Kidney glomerular epithelial cell (primary cell): Measurements from ENCODE around the gene MELK.

Experiments
- DNase-seq: peaks from one replicate; lab custom pipeline; 2025; lab: John Stamatoyannopoulos, UW

Gene MELK

GRCh38 chr9:36584620-36585460 lies 12.1 kb downstream of the MELK start:
- DNase-seq: peak; percentile 77

DNA sequence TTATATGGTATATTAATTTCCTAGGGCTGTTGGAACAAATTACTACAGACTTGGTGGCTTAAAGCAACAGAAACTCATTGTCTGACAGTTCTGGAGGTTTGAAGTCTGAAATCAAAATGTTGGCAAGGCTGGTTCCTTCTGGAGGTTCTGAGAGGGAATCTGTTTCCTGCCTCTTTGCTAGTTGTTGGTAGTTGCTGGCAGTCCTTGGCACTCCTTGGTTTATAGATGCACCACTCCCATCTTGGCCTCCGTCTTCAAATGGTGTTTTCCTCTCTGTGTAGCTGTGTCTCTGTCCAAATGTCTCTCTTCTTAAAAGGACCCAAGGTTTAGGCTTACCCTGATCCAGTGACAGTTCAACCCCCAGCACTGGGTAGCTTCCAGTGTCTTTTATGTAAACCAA lies 17.5 kb downstream of the MELK start:
- no peak for DNase-seq

DNA sequence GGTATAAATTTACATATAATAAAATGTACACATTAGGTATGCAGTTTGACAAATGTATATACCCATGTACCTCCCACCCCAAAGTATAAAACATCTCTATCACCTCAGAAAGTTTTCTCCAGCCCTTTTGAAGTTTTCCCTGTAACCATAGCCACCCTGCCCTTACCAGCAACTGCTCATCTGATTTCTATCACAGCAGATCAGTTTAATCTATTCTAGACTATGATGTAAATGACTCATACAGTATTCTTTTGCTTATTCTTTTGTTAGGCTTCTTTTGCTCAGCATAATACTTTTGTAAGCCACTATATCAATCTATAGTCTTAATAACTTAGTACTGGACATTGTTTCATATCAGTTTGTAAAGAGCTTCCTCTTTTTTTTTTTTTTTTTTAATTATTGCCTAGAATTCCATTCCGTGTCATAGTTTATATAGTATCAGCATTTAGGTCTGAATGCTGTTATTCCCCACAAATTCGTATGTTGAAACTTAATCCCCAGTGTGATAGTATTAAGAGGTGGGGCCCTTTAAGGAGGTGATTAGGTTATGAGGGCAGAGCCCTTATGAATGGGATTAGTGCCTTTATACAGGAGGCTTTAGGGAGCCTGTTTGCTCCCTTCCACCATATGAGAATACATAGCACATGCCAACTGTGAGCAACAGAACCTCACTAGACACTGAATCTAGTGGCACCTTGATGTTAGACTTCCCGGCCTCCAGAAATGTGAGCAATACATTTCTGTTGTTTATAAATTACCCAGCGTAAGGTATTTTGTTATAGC lies 20.3 kb downstream of the MELK start:
- no peak for DNase-seq

DNA sequence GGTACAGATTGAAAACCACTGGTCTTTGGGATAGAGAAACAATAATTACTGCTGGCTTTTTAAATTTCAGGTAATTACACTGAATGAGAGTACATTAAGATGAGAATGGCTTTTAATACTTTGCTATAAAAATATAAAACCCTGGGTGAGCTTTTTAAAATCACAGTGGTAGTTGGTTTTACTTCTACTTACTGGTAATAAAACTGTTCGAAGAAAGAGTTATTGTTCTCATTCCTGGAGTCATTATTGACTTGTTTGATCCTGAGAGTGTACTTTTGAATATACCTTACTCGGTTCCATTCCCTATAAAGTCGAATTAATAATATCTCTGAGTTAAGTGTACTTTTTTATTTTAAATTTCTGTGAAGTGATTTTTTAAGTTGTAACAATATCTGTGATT lies 21.5 kb downstream of the MELK start:
- DNase-seq: no peak

- peak; percentile 62 for DNase-seq
These were observed 24.9 kb downstream of the MELK start for GRCh38 chr9:36597412-36598178.

DNA sequence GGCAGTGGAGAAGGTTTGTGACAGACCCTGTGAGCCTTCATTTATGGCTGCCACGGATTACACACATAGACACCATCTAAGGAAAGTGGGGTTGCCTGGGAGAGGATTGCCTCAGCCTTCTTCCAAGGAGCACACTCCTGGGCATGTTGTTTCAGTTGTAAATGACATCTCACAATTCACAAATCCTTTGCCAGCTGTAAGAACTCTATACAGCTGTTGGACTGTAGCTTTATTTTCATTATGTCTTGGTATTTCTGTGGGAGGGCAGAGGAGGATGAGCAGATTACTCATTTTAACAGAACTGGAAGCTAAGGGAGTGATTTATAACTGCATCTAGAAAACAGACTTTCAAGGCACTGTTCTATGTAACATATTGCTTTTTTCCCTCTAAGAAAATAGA lies 25.6 kb downstream of the MELK start:
- DNase-seq: peak; percentile 78

- DNase-seq: peak; percentile 7
These were observed 30.3 kb downstream of the MELK start for GRCh38 chr9:36603006-36603405.

- DNase-seq: no peak
These were observed 36.6 kb downstream of the MELK start for GRCh38 chr9:36609306-36609705.

DNA sequence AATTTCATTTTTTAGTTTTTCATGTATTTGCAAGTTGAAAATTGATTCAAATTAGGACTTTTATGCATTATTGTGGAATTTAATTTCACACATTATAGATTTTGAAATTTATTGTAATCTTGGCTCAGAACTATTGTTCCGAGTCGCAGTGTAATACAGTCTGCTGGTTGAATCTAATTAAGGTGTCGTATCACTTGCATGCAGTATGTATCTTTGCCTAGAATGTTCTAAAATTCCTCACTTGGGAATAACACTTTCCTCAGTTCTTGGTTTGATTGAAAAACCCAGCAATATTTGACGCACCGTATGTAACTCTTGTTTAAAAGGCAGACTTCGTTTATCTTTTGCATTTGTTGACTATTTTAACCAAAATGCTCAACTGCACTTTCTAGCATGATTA lies 49.4 kb downstream of the MELK start:
- DNase-seq: no peak

- DNase-seq: no peak
These were observed 50.6 kb downstream of the MELK start for GRCh38 chr9:36623280-36623679.

GRCh38 chr9:36625006-36625615 lies 52.4 kb downstream of the MELK start:
- DNase-seq: no peak

GRCh38 chr9:36632892-36633291 lies 60.2 kb downstream of the MELK start:
- peak; percentile 23 for DNase-seq

DNA sequence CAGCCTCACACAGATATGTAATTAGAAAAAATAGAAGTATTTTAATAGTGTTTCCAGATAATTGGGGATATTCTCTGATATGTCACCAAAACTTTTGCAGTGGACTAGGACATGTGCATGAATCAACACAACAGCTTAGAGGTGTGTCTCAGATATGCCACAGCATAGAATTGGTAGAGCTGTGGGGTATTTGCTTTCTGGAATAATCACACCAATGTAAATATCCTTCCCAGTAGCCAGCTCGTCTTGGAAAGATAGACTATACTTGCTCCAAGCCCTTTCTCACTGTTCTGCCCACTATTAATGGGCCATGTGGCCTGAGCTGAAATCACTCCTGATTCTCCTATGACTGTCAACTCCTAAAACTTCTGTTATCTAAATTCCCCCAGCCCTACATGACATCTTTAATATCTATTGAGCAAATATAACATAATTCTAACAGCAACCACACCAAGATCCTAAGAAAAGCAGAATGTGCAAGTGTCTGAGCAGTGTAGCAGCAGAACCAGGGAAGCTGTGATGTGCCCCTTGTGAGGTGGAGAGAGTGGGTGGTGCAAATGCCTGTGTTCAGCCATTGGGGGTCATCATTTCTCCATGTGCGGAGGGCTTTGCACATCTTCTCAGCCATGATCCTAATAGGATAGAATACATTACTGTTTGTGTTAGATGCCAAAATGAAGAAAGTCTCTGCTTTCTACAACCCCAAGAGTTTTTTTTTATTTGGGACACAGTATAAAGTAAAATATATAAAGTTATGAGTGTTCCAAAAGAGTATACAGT lies 65.0 kb downstream of the MELK start:
- no peak for DNase-seq

DNA sequence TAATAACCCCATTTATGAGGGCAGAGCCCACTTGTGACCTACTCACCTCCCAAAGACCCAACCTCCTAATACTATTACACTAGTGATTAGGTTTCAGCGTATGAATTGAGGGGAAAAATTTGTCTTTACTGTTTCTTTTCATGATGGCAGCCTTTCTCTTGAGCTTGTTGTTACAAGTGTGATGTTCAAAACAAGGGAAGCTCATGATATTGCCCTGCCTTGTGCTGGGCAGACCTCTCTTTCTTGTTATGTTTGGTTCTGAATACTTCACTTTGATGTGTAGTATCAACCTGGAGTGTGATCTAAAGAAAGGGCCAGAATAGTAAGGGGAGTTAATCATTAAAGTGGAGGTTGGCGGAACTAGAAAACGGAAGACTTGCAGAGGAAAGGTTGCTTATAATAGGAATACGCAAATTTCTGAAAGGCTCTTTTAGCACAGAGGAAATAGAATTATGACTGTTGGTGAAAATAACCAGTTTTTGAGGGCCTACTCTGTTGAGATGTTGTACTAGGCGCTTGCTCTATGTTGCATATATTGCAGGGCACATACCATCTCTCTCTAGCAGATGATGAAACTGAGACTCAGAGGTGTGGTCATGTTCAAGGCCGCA lies 68.2 kb downstream of the MELK start:
- no peak for DNase-seq

GRCh38 chr9:36642817-36643216 lies 70.1 kb downstream of the MELK start:
- DNase-seq: no peak

GRCh38 chr9:36656842-36657241 lies 84.1 kb downstream of the MELK start:
- no peak for DNase-seq

DNA sequence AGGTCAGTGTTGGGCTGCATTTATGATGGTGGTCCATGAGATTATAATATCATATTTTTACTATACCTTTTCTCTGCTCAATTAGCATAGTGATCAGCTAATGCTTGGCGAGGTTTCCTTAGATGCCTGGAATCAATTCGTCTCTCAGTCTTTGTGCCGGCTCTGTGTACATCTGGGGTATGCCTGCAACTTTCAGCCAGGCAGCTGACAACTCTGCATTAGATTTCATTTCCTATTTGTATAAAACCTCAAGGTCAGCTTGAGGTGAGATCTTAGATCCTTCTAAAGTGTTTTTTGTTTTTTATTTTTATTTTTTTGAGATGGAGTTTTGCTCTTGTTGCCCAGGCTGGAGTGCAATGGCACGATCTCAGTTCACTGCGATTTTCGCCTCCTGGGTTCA lies 86.8 kb downstream of the MELK start:
- no peak for DNase-seq

GRCh38 chr9:36664806-36665205 lies 92.1 kb downstream of the MELK start:
- DNase-seq: no peak

- no peak for DNase-seq
These were observed 92.7 kb downstream of the MELK start for GRCh38 chr9:36665387-36665786.

DNA sequence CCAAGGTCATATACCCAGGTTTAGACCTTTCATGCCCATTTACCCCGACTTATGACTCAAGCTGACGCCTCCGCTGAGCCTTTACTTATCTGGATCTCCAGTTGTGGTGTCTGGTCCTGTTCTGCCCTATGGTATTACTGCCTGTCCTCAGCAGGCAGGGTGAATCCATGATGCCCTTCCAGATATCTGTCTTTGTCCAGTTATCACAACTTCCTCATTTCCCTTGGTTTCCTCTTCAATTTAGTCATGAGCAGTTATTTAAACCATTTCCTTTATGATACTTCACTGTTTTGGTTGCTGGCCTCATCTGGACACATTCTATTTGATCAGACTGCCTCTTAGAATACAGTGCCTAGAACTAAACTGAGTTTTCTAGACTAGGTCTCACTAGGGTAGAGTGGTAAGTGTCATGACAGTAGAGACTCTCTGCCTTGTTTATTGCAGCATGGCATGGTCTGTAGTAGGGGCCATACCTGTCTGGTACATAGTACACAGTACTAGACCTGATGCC lies 93.3 kb downstream of the MELK start:
- no peak for DNase-seq

GRCh38 chr9:36671561-36671960 lies 98.9 kb downstream of the MELK start:
- no peak for DNase-seq
